ENCODE data around the gene B4GALT2. TPM values are rescaled to one million over a fixed set of nuclear protein-coding genes. Genes with fewer than 3 reads are reported as not detected.

B4GALT2 gene
- total and polyA plus RNA-seq, 2 of the 8 experiments (the other 6 are each of a cell fraction or from before 2014, with no cell fraction given) = 56.5 to 121 TPM

DNA sequence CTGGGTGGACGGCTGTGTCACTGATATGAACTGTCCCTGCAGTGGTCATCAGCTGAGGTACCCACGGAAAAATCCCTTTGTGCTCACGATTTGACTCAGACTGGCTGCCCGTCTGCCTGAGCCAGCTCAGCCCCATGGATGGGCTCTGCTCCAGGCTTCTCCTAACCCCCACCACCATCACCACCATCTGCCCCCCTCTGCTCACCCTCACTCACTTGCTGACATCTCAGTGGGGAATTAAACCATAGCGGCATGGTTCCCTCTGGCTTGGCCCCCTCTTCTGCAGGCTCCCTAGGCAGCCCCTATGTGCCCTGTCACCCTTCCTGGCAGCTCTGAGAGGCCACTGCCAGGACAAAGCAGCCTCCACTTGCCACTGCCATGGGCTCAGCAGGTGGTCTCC lies 34.9 kb downstream of the B4GALT2 start:
- WGBS, 2 experiments (ENCODE audit: extremely low coverage in 1 of 2, insufficient coverage in 1 of 2, insufficient read length in 1 of 2, insufficient replicate concordance in 2 of 2, low coverage in 1 of 2, low lambda C conversion rate in 2 of 2, missing lambda C conversion rate in 1 of 2) = 91% methylated on average over 5 of the region's 5 CpGs; no CpG with 5 or more reads in 1 of the 2 experiments
- Histone ChIP-seq H3K23me2 (ENCODE audit: low read depth, low read length) (no peaks in the 10 kb centered on the region), H3K27ac (ENCODE audit: low read depth, low read length) (no peak overlapping the region), H4K5ac (ENCODE audit: insufficient read length, low read depth, low read length) (no peak overlapping the region), H3K23ac (ENCODE audit: insufficient read length) (no peak overlapping the region), H3K14ac (ENCODE audit: insufficient read length) (no peak overlapping the region), H3K4me1 (replicated peaks in 1 of 4; ENCODE audit: control insufficient read depth in 3 of 4, insufficient read depth in 4 of 4, low read length in 3 of 4) (peaks cover 0 to 8% (median 2%) of the 10 kb centered on the region in 4 experiments; a peak in 3 of 7 replicates), H3K9me3 (ENCODE audit: insufficient read depth in 2 of 2, low read depth in 1 of 2, low read length in 1 of 2) (no peaks in the 10 kb centered on the region), H2BK15ac (ENCODE audit: low read length) (no peak overlapping the region), H2BK20ac (ENCODE audit: low read length) (no peak overlapping the region), H2BK5ac (ENCODE audit: low read depth, low read length) (no peak overlapping the region), H2BK12ac (ENCODE audit: low read depth, low read length) (no peak overlapping the region), H3K4me2 (ENCODE audit: insufficient read depth in 1 of 2, low read depth in 2 of 2, low read length in 2 of 2) (no peak overlapping the region), H3K36me3 (ENCODE audit: control insufficient read depth in 2 of 4, insufficient read depth in 4 of 4, low read length in 3 of 4) (peaks cover 0 to 2% (median 0%) of the 10 kb centered on the region in 4 experiments; a peak in 1 of 8 replicates), H4K20me1 (replicated peaks in 1 of 2; ENCODE audit: control insufficient read depth in 1 of 2, insufficient read depth in 2 of 2, low read length in 2 of 2) (peaks cover 0 to 6% of the 10 kb centered on the region in 2 experiments), H3K79me1 (ENCODE audit: low read depth, low read length) (no peaks in the 10 kb centered on the region), H3K18ac (ENCODE audit: extremely low read depth, low read length) (no peak overlapping the region), H3K4ac (replicated peaks; ENCODE audit: insufficient read length, low read depth, low read length) (no peak overlapping the region), H3K9ac (replicated peaks in 1 of 4; ENCODE audit: extremely low read depth in 1 of 4, low read depth in 3 of 4, low read length in 3 of 4) (no peak overlapping the region), H2BK120ac (replicated peaks; ENCODE audit: low read depth, low read length) (no peak overlapping the region), H4K91ac (replicated peaks; ENCODE audit: insufficient read length, low read length) (no peak overlapping the region), H4K8ac (ENCODE audit: extremely low read depth, insufficient read depth, low read length) (no peak overlapping the region), H3K27me3 (replicated peaks in 1 of 4; ENCODE audit: control insufficient read depth in 3 of 4, extremely low read depth in 1 of 4, insufficient read depth in 3 of 4, low read length in 3 of 4) (no peaks in the 10 kb centered on the region), H2AFZ (ENCODE audit: low read length) (no peak overlapping the region), H2AK5ac (ENCODE audit: low read depth, low read length) (no peak overlapping the region), H3K56ac (replicated peaks; ENCODE audit: insufficient read length, low read depth, low read length) (no peak overlapping the region), H3K4me3 (ENCODE audit: extremely low read depth in 1 of 4, insufficient read depth in 2 of 4, low read depth in 3 of 4, low read length in 4 of 4) (no peak overlapping the region), H3K79me2 (ENCODE audit: control insufficient read depth in 1 of 2, insufficient read depth in 2 of 2, low read length in 2 of 2) (no peaks in the 10 kb centered on the region)
- DNase-seq (ENCODE audit: low read depth in 1 of 2, low spot score in 2 of 2) (no peak), FAIRE-seq (no peak)
- POLR2A ChIA-PET (ENCODE audit: partially characterized antibody) = interaction anchor here (0.6 to 27.1 kb wide), 7 partner anchors 4 to 54 kb away, joined by 3 to 544 read pairs (median 4); partner anchors contain the start of gene SLC6A9
- TF ChIP-seq RAD21 (IDR thresholded peaks at IDR 0.05 in 1 of 2, conservative IDR thresholded peaks at IDR 0.05 in 1 of 2; ENCODE audit: low read depth in 2 of 2, low read length in 2 of 2) (no peak), SP2 (IDR thresholded peaks at IDR 0.05; ENCODE audit: low read length) (no peak), CHD1 (IDR thresholded peaks at IDR 0.05; ENCODE audit: low read depth, low read length) (no peak), YY1 (IDR thresholded peaks at IDR 0.05; ENCODE audit: low read depth, low read length) (no peak)
- CTCF ChIA-PET (ENCODE audit: partially characterized antibody) = interaction anchor here (0.9 to 16.6 kb wide), 4 partner anchors 11 to 34 kb away, joined by 4 to 252 read pairs (median 156); partner anchors contain the start of gene SLC6A9

Measured in H1 (cell line).